ENCODE data around the gene SLC25A13. TPM values are rescaled to one million over a fixed set of nuclear protein-coding genes. Genes with fewer than 3 reads are reported as not detected.

SLC25A13 gene
- total and polyA plus RNA-seq, 9 donors: 11.4 to 32.6 (median 23.1) TPM

- no peak for DNase-seq
- Histone ChIP-seq H3K4me3 (no peak overlapping the region), H3K27ac (no peak overlapping the region), H3K36me3 (no peaks in the 10 kb centered on the region), H3K4me1 (ENCODE audit: insufficient read depth) (peaks cover 5% of the 10 kb centered on the region), H3K27me3 (no peaks in the 10 kb centered on the region), H3K9me3 (no peaks in the 10 kb centered on the region)
- intact Hi-C loops (cut with DNase I): no loop called here
- WGBS, 3 donors: 94 to 95% (median 95%) methylated on average over 4 of the region's 4 CpGs
- no peak for TF ChIP-seq POLR2A (IDR thresholded peaks at IDR 0.05)
- TF ChIP-seq, protein P1, sequence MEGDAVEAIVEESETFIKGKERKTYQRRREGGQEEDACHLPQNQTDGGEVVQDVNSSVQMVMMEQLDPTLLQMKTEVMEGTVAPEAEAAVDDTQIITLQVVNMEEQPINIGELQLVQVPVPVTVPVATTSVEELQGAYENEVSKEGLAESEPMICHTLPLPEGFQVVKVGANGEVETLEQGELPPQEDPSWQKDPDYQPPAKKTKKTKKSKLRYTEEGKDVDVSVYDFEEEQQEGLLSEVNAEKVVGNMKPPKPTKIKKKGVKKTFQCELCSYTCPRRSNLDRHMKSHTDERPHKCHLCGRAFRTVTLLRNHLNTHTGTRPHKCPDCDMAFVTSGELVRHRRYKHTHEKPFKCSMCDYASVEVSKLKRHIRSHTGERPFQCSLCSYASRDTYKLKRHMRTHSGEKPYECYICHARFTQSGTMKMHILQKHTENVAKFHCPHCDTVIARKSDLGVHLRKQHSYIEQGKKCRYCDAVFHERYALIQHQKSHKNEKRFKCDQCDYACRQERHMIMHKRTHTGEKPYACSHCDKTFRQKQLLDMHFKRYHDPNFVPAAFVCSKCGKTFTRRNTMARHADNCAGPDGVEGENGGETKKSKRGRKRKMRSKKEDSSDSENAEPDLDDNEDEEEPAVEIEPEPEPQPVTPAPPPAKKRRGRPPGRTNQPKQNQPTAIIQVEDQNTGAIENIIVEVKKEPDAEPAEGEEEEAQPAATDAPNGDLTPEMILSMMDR (IDR thresholded peaks at IDR 0.05): no peak
- TF ChIP-seq EP300 (IDR thresholded peaks at IDR 0.05): no peak
Measured at GRCh38 chr7:96277921-96278320, 44.0 kb downstream of the SLC25A13 start.

DNA sequence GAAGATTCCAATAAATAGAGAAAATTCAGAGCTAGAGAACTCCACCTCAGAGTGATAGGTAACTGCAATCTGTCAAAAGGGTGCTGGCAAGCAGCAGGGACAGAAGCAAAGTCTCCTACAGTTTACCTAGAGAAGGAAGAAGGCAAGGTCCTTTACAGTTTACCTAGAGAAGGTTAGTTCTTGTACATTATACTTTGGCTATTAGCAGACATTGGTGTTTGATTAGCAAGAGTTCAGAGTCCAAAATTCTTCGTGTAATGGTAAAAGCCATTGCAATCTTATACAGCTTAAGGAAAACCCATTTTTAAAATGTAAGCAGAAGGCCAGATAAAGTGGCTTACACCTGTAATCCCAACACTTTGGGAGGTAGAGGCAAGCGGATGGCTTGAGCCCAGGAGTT is 45.9 kb downstream of the SLC25A13 start:
- peaks cover 5% of the 10 kb centered on the region for H3K4me1 ChIP-seq (ENCODE audit: insufficient read depth)
- DNase-seq: no peak
- TF ChIP-seq, protein P1 (IDR thresholded peaks at IDR 0.05): no peak
- TF ChIP-seq POLR2A (IDR thresholded peaks at IDR 0.05) (no peak), EP300 (IDR thresholded peaks at IDR 0.05) (no peak)
- H3K27ac ChIP-seq: no peak overlapping the region
- H3K36me3 ChIP-seq: no peaks in the 10 kb centered on the region
- no peaks in the 10 kb centered on the region for H3K9me3 ChIP-seq
- H3K27me3 ChIP-seq: no peaks in the 10 kb centered on the region
- WGBS, 3 donors: 94 to 98% (median 94%) methylated on average over 2 of the region's 2 CpGs
- intact Hi-C loops (cut with DNase I): no loop called here
- no peak overlapping the region for H3K4me3 ChIP-seq

DNA sequence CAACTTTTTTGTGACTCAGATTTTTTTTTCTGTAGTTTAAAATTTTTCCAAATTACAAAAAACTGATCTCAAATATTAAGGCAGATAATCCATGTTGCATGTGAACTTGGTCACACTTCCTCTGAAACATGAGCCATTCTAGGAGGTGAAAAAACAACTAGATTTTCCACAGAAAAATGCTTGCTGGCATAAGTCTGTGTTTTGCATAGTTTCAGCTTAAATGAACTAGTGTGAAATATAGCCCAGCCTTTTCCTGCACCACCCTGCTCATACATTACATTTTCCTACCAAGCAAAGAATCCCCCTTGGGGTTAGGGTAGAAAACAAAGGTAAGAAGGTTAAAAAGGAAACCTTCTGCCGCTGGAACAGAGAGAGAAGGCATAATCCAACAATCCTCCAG is 48.2 kb downstream of the SLC25A13 start:
- H3K4me1 ChIP-seq (ENCODE audit: insufficient read depth): peaks cover 1% of the 10 kb centered on the region
- no peak overlapping the region for H3K4me3 ChIP-seq
- no peak for TF ChIP-seq EP300 (IDR thresholded peaks at IDR 0.05)
- no peak for TF ChIP-seq POLR2A (IDR thresholded peaks at IDR 0.05)
- TF ChIP-seq, protein P1 (IDR thresholded peaks at IDR 0.05): no peak
- no peaks in the 10 kb centered on the region for H3K36me3 ChIP-seq
- H3K27me3 ChIP-seq: no peaks in the 10 kb centered on the region
- no peaks in the 10 kb centered on the region for H3K9me3 ChIP-seq
- intact Hi-C loops (cut with DNase I): no loop called here
- WGBS, 3 donors: 41 to 53% (median 43%) methylated on average over 1 of the region's 1 CpG
- H3K27ac ChIP-seq: no peak overlapping the region
- no peak for DNase-seq

- no peaks in the 10 kb centered on the region for H3K27me3 ChIP-seq
- WGBS, 3 donors: 93 to 97% (median 95%) methylated on average over 5 of the region's 5 CpGs
- no peak overlapping the region for H3K4me3 ChIP-seq
- TF ChIP-seq, protein P1 (IDR thresholded peaks at IDR 0.05): no peak
- TF ChIP-seq EP300 (IDR thresholded peaks at IDR 0.05) (no peak), POLR2A (IDR thresholded peaks at IDR 0.05) (no peak)
- H3K9me3 ChIP-seq: no peaks in the 10 kb centered on the region
- intact Hi-C loops (cut with DNase I): no loop called here
- peaks cover 1% of the 10 kb centered on the region for H3K4me1 ChIP-seq (ENCODE audit: insufficient read depth)
- H3K36me3 ChIP-seq: no peaks in the 10 kb centered on the region
- H3K27ac ChIP-seq: no peak overlapping the region
- no peak for DNase-seq
Measured at GRCh38 chr7:96269246-96269994, 52.5 kb downstream of the SLC25A13 start.
